ENCODE results near the gene LMF1. TPM values are rescaled to one million over a fixed set of nuclear protein-coding genes. Genes with fewer than 3 reads are reported as not detected.

The LMF1 gene
- total and polyA plus RNA-seq, 8 donors: 7.6 to 121 (median 15.8) TPM

GRCh38 chr16:875182-876040 lies 95.4 kb downstream of the LMF1 start:
- H3K36me3 ChIP-seq: peaks cover 0 to 84% (median 70%) of the 10 kb centered on the region in 4 donors
- TF ChIP-seq EP300 (IDR thresholded peaks at IDR 0.05) (no peak), POLR2A (IDR thresholded peaks at IDR 0.05) (no peak), POLR2AphosphoS5 (IDR thresholded peaks at IDR 0.05) (no peak), CTCF (IDR thresholded peaks at IDR 0.05) (no peak)
- no peaks in the 10 kb centered on the region for H3K27me3 ChIP-seq
- H3K27ac ChIP-seq: no peak overlapping the region
- H3K4me3 ChIP-seq: no peak overlapping the region
- no peak for DNase-seq
- 82 to 91% (median 90%) methylated on average over 21 to 30 of the region's 30 CpGs for WGBS, 5 donors
- intact Hi-C loops (cut with DNase I; ENCODE audit: low total_unique reads): no loop called here
- no peaks in the 10 kb centered on the region for H3K9me3 ChIP-seq
- no peaks in the 10 kb centered on the region for H3K4me1 ChIP-seq

- no peak overlapping the region for H3K4me3 ChIP-seq
- intact Hi-C loops (cut with DNase I; ENCODE audit: low total_unique reads): no loop called here
- no peaks in the 10 kb centered on the region for H3K27me3 ChIP-seq
- peaks cover 0 to 92% (median 78%) of the 10 kb centered on the region in 4 donors for H3K36me3 ChIP-seq
- WGBS, 5 donors: 87 to 95% (median 90%) methylated on average over 30 to 48 of the region's 48 CpGs
- H3K9me3 ChIP-seq: no peaks in the 10 kb centered on the region
- no peak overlapping the region for H3K27ac ChIP-seq
- H3K4me1 ChIP-seq: no peaks in the 10 kb centered on the region
- no peak for TF ChIP-seq POLR2A (IDR thresholded peaks at IDR 0.05)
- TF ChIP-seq CTCF (IDR thresholded peaks at IDR 0.05): no peak
- TF ChIP-seq POLR2AphosphoS5 (IDR thresholded peaks at IDR 0.05): no peak
- TF ChIP-seq EP300 (IDR thresholded peaks at IDR 0.05): no peak
- DNase-seq: no peak
Observed at GRCh38 chr16:874366-875181, 96.2 kb downstream of the LMF1 start.

GRCh38 chr16:873889-874288 lies 96.9 kb downstream of the LMF1 start:
- no peak for TF ChIP-seq EP300 (IDR thresholded peaks at IDR 0.05)
- no peak for TF ChIP-seq CTCF (IDR thresholded peaks at IDR 0.05)
- no peak for TF ChIP-seq POLR2A (IDR thresholded peaks at IDR 0.05)
- no peak for TF ChIP-seq POLR2AphosphoS5 (IDR thresholded peaks at IDR 0.05)
- intact Hi-C loops (cut with DNase I; ENCODE audit: low total_unique reads): no loop called here
- WGBS, 5 donors: 91 to 96% (median 93%) methylated on average over 18 to 22 of the region's 22 CpGs
- H3K27me3 ChIP-seq: no peaks in the 10 kb centered on the region
- no peaks in the 10 kb centered on the region for H3K9me3 ChIP-seq
- no peak overlapping the region for H3K27ac ChIP-seq
- DNase-seq: no peak
- peaks cover 0 to 97% (median 79%) of the 10 kb centered on the region in 4 donors for H3K36me3 ChIP-seq
- H3K4me3 ChIP-seq: no peak overlapping the region
- H3K4me1 ChIP-seq: no peaks in the 10 kb centered on the region

- no peak for DNase-seq
- Histone ChIP-seq H3K4me3 (no peak overlapping the region), H3K4me1 (no peaks in the 10 kb centered on the region), H3K36me3 (peaks cover 0 to 97% (median 85%) of the 10 kb centered on the region in 4 donors), H3K9me3 (no peaks in the 10 kb centered on the region), H3K27me3 (no peaks in the 10 kb centered on the region), H3K27ac (no peak overlapping the region)
- WGBS, 5 donors: 87 to 94% (median 90%) methylated on average over 20 to 29 of the region's 29 CpGs
- no peak for TF ChIP-seq POLR2A (IDR thresholded peaks at IDR 0.05)
- TF ChIP-seq EP300 (IDR thresholded peaks at IDR 0.05): no peak
- no peak for TF ChIP-seq CTCF (IDR thresholded peaks at IDR 0.05)
- no peak for TF ChIP-seq POLR2AphosphoS5 (IDR thresholded peaks at IDR 0.05)
- intact Hi-C loops (cut with DNase I; ENCODE audit: low total_unique reads): no loop called here
Observed at GRCh38 chr16:873243-873661, 97.5 kb downstream of the LMF1 start.
